AG04450 (cell line): Measurements from ENCODE around the gene SKAP1. TPM values are rescaled to one million over a fixed set of nuclear protein-coding genes. Genes with fewer than 3 reads are reported as not detected.

Experiments used
- CTCF ChIA-PET: fragments of 300-600, 350-600 bp; formaldehyde crosslinking; extraction: SDS; loops from one replicate; lab custom pipeline; 2022; ENCODE audit warnings: antibody characterized with exemption, inconsistent platforms; lab: Charles Lee
- POLR2A ChIA-PET: fragments of 350-600 bp; formaldehyde crosslinking; extraction: SDS; loops from one replicate; lab custom pipeline; 2021; ENCODE audit warnings: antibody characterized with exemption, inconsistent platforms; lab: Yijun Ruan, JAX
- DNase-seq: peaks from one replicate; pipeline ENCODE4 v3.0.0-alpha.2; 2011; ENCODE audit warnings: low read depth, low spot score
- H3K27ac ChIP-seq: one replicate; pipeline ENCODE4 v1.5.1; 2012; ENCODE audit warnings: low read depth, low read length, control low read depth
- H3K27me3 ChIP-seq: one replicate; pipeline ENCODE4 v1.6.0; 2012; ENCODE audit warnings: low read length; ENCODE audit not compliant: control insufficient read depth, insufficient read depth
- H3K4me3 ChIP-seq: 2 replicates; pipeline ENCODE4 v1.5.1; 2011; ENCODE audit warnings: mild to moderate bottlenecking, low read depth, low read length, control low read depth
- H3K9me3 ChIP-seq: 2 replicates; pipeline ENCODE4 v1.5.1; 2012; ENCODE audit warnings: low read length; ENCODE audit not compliant: control insufficient read depth, insufficient read depth
- polyA plus RNA-seq: library from polyadenylated mRNA; depleted of rRNA; stranded (reverse); fragments of >200 nt; gene quantifications from 2 replicates; pipeline ENCODE4 v1.2.3, GENCODE V29; 2011
- TF ChIP-seq, protein P1 (sequence below): IDR thresholded peaks from 2 replicates; pipeline ENCODE4 v1.5.1; 2011; ENCODE audit warnings: low read depth, low read length, control low read depth, inconsistent platforms

SKAP1 gene
- polyA plus RNA-seq, 1 experiment: not detected

GRCh38 chr17:48283907-48284306 is 146.1 kb downstream of the SKAP1 start:
- ChIA-PET POLR2A (no interaction called here), CTCF (interaction anchor here (0.6 to 1.2 kb wide), 2 partner anchors 24 to 84 kb away, joined by 3 to 4 read pairs; no protein-coding TSS in a partner anchor)
- H3K4me3 ChIP-seq: no peak overlapping the region
- no peak for DNase-seq
- peaks cover 26% of the 10 kb centered on the region for H3K27me3 ChIP-seq
- no peak overlapping the region for H3K27ac ChIP-seq
- TF ChIP-seq, protein P1, sequence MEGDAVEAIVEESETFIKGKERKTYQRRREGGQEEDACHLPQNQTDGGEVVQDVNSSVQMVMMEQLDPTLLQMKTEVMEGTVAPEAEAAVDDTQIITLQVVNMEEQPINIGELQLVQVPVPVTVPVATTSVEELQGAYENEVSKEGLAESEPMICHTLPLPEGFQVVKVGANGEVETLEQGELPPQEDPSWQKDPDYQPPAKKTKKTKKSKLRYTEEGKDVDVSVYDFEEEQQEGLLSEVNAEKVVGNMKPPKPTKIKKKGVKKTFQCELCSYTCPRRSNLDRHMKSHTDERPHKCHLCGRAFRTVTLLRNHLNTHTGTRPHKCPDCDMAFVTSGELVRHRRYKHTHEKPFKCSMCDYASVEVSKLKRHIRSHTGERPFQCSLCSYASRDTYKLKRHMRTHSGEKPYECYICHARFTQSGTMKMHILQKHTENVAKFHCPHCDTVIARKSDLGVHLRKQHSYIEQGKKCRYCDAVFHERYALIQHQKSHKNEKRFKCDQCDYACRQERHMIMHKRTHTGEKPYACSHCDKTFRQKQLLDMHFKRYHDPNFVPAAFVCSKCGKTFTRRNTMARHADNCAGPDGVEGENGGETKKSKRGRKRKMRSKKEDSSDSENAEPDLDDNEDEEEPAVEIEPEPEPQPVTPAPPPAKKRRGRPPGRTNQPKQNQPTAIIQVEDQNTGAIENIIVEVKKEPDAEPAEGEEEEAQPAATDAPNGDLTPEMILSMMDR: no peak
- H3K9me3 ChIP-seq: no peaks in the 10 kb centered on the region

GRCh38 chr17:48283411-48283810 is 146.6 kb downstream of the SKAP1 start:
- Histone ChIP-seq H3K9me3 (no peaks in the 10 kb centered on the region), H3K27me3 (peaks cover 31% of the 10 kb centered on the region), H3K4me3 (no peak overlapping the region), H3K27ac (no peak overlapping the region)
- TF ChIP-seq, protein P1: no peak
- no peak for DNase-seq
- ChIA-PET POLR2A (no interaction called here), CTCF (no interaction called here)

GRCh38 chr17:48282303-48282702 is 147.7 kb downstream of the SKAP1 start:
- no peak for DNase-seq
- ChIA-PET POLR2A (no interaction called here), CTCF (interaction anchor here (0.5 kb wide), 1 partner anchor 602 kb away, joined by 4 read pairs; no protein-coding TSS in a partner anchor)
- no peak overlapping the region for H3K27ac ChIP-seq
- H3K9me3 ChIP-seq: no peaks in the 10 kb centered on the region
- no peak overlapping the region for H3K4me3 ChIP-seq
- peaks cover 33% of the 10 kb centered on the region for H3K27me3 ChIP-seq
- TF ChIP-seq, protein P1: no peak

- ChIA-PET POLR2A (no interaction called here), CTCF (interaction anchor here (1.1 kb wide), 1 partner anchor 16 kb away, joined by 3 read pairs; no protein-coding TSS in a partner anchor)
- TF ChIP-seq, protein P1: no peak
- Histone ChIP-seq H3K27me3 (peaks cover 25% of the 10 kb centered on the region), H3K9me3 (no peaks in the 10 kb centered on the region), H3K27ac (no peak overlapping the region), H3K4me3 (no peak overlapping the region)
- no peak for DNase-seq
These were observed 151.1 kb downstream of the SKAP1 start for GRCh38 chr17:48278760-48279491.

DNA sequence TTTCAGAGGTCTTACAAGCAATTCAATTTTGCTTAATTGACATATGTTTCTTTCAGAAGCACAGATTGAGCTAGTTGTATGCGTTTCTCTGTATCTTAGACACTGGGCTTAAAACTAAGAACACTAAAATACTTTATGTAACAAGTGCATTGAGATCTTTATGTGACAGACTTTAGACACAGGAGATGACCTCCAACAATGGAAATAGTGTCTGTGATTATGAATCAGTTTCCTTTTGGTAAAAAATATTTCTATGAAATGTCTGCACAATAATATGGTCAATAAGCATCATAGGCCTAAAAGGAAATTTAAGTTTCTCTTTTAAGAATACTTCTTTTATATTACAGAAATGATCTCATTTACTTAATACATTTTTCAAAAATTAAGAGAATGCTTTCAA is 153.2 kb downstream of the SKAP1 start:
- no peak for DNase-seq
- TF ChIP-seq, protein P1: no peak
- ChIA-PET CTCF (interaction anchor here (0.5 to 1.6 kb wide), 2 partner anchors 13 to 59 kb away, joined by 4 to 6 read pairs; no protein-coding TSS in a partner anchor), POLR2A (no interaction called here)
- Histone ChIP-seq H3K9me3 (no peaks in the 10 kb centered on the region), H3K27ac (no peak overlapping the region), H3K4me3 (no peak overlapping the region), H3K27me3 (peaks cover 26% of the 10 kb centered on the region)
